Measurements from ENCODE around the gene PSMD1.
"Not testable (repeated sequence)": the region's sequence is repeated elsewhere in the genome, so short reads cannot be mapped to it uniquely, and the experiment has no call there.

DNA sequence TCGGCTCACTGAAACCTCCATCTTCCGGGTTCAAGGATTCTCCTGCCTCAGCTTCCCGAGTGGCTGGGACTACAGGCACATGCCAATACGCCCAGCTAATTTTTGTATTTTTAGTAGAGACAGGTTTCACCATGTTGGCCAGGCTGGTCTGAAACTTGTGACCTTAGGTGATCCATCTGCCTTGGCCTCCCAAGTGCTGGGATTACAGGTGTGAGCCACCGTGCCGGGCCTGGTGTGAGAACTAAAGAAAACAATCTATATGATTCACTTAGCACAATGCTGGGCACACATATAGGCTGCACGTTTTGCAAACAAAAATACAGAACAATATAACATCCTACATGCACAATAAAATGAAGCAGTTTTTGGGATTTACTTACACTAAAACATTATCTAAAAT, 140.5 kb downstream of the PSMD1 start:
- not testable (repeated sequence) for TF ChIP-seq POLR2AphosphoS5, CTCF (IDR thresholded peaks at IDR 0.05)

Measured in esophagus muscularis mucosa (tissue), 3 donors.